Measurements from ENCODE around the gene MGAT5. TPM values are rescaled to one million over a fixed set of nuclear protein-coding genes. Genes with fewer than 3 reads are reported as not detected.

The MGAT5 gene
- total RNA-seq, 3 donors from 2014 or later (not counting 1 experiment from before 2014, with no cell fraction given): 39.7 to 58.2 (median 57.0) TPM

GRCh38 chr2:134308474-134309385, 54.9 kb downstream of the MGAT5 start:
- H3K27me3 Mint-ChIP-seq (ENCODE audit: low read depth in 2 of 2): peaks cover 4 to 6% of the 10 kb centered on the region in 2 donors
- DNase-seq: no peak

DNA sequence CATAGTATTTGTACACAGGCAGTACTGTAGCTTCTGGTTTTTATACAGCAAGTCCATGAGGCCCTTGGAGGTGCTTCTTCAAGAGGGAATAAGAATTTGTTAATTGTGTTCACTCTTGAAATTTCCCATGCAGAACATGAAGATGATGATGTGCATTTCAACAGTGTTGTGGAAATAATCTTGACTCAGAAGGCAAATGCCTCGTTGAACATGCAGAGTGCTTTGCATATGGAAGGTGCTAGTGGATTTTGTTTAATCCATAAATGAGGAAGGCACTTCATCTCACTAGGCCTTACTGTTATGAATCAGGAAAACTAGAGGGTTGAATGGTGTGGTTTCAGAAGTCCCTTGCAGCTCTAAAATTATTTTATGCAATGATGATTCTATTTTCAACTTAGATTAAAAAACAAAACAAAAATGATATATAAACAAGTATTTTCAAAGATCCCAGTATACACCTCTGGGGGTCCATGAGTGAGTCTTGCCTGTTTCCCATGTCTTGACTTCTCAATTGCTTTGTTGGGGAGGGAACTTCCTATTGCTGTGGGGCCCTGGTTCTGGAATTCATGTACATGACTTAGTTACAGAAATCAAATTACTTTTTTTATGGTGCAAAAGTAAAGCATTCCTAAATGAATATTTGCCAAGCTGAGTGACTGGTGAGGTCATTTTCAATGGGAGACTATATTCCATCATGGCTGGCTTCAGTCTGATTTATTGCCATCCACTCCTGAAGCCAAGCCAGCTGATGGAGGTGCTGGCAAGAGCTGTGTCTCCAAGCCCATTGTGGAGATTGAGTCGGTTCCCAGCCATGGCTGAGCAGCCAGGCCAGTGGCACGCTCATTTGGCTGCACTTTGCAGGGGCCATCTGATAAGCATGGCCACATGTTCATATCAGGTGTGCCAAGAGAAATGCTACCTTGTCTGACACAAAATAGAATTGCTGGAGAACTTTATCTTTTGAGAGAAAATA, 56.5 kb downstream of the MGAT5 start:
- ATAC-seq (no peak), DNase-seq (no peak)
- peaks cover 49 to 63% of the 10 kb centered on the region in 2 donors for H3K4me1 Mint-ChIP-seq
- H3K36me3 Mint-ChIP-seq: peaks cover 6% of the 10 kb centered on the region
- intact Hi-C loops (cut with micrococcal nuclease): no loop called here
- no peaks in the 10 kb centered on the region for H3K27me3 ChIP-seq (ENCODE audit: control insufficient read depth, insufficient read depth, low read length)
- H3K4me1 ChIP-seq (ENCODE audit: control insufficient read depth, insufficient read depth, low read length): peaks cover 9% of the 10 kb centered on the region
- H3K9me3 Mint-ChIP-seq: no peaks in the 10 kb centered on the region
- TF ChIP-seq, protein P1, sequence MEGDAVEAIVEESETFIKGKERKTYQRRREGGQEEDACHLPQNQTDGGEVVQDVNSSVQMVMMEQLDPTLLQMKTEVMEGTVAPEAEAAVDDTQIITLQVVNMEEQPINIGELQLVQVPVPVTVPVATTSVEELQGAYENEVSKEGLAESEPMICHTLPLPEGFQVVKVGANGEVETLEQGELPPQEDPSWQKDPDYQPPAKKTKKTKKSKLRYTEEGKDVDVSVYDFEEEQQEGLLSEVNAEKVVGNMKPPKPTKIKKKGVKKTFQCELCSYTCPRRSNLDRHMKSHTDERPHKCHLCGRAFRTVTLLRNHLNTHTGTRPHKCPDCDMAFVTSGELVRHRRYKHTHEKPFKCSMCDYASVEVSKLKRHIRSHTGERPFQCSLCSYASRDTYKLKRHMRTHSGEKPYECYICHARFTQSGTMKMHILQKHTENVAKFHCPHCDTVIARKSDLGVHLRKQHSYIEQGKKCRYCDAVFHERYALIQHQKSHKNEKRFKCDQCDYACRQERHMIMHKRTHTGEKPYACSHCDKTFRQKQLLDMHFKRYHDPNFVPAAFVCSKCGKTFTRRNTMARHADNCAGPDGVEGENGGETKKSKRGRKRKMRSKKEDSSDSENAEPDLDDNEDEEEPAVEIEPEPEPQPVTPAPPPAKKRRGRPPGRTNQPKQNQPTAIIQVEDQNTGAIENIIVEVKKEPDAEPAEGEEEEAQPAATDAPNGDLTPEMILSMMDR (IDR thresholded peaks at IDR 0.05): no peak
- H3K9me3 ChIP-seq (ENCODE audit: control insufficient read depth, insufficient read depth, low read length): no peaks in the 10 kb centered on the region
- H3K27ac Mint-ChIP-seq: no peak overlapping the region
- no peak overlapping the region for H3K27ac ChIP-seq (ENCODE audit: low read length)
- H3K4me3 Mint-ChIP-seq: no peak overlapping the region
- 78% methylated on average over 3 of the region's 3 CpGs for WGBS (ENCODE audit: insufficient coverage)
- H3K4me3 ChIP-seq (ENCODE audit: low read length): no peak overlapping the region
- no peaks in the 10 kb centered on the region for H3K36me3 ChIP-seq (ENCODE audit: control insufficient read depth, insufficient read depth, low read length)
- peaks cover 4 to 6% of the 10 kb centered on the region in 2 donors for H3K27me3 Mint-ChIP-seq (ENCODE audit: low read depth in 2 of 2)

More at GRCh38 chr2:134308474-134309385, 54.9 kb downstream of the MGAT5 start:
- TF ChIP-seq, protein P1 (IDR thresholded peaks at IDR 0.05): no peak
- WGBS (ENCODE audit: insufficient coverage): no CpG with 5 or more reads among the region's 3 CpGs
- Mint-ChIP-seq H3K9me3 (no peaks in the 10 kb centered on the region), H3K4me1 (peaks cover 37 to 56% of the 10 kb centered on the region in 2 donors), H3K4me3 (no peak overlapping the region), H3K36me3 (peaks cover 6% of the 10 kb centered on the region), H3K27ac (no peak overlapping the region)
- Histone ChIP-seq H3K27me3 (ENCODE audit: control insufficient read depth, insufficient read depth, low read length) (no peaks in the 10 kb centered on the region), H3K4me1 (ENCODE audit: control insufficient read depth, insufficient read depth, low read length) (peaks cover 9% of the 10 kb centered on the region), H3K27ac (ENCODE audit: low read length) (no peak overlapping the region), H3K4me3 (ENCODE audit: low read length) (no peak overlapping the region), H3K36me3 (ENCODE audit: control insufficient read depth, insufficient read depth, low read length) (no peaks in the 10 kb centered on the region), H3K9me3 (ENCODE audit: control insufficient read depth, insufficient read depth, low read length) (no peaks in the 10 kb centered on the region)
- no peak for ATAC-seq
- intact Hi-C loops (cut with micrococcal nuclease): no loop called here

DNA sequence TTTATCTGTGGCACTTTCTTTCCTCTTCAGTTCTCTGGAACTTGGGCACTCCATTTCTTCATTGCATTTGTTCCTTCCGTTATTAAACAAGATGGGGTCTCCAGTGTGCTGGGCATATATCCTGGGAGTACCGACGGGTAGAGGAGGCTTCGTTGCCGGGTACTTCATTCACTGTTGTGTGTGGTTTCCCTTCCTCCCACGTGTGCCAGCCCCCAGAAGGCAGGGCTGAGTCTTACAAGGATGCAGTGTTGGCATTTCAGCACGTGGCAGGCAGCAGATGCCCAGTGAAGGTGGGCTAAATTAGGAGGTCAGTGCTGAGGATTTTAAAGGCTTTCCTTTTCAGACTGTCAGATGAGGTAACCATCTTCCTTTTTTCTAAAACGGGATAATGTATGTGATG, 58.6 kb downstream of the MGAT5 start:
- WGBS (ENCODE audit: insufficient coverage): 67% methylated on average over 7 of the region's 8 CpGs
- Histone ChIP-seq H3K4me1 (ENCODE audit: control insufficient read depth, insufficient read depth, low read length) (peaks cover 14% of the 10 kb centered on the region), H3K36me3 (ENCODE audit: control insufficient read depth, insufficient read depth, low read length) (no peaks in the 10 kb centered on the region), H3K4me3 (ENCODE audit: low read length) (no peak overlapping the region), H3K27ac (ENCODE audit: low read length) (no peak overlapping the region), H3K9me3 (ENCODE audit: control insufficient read depth, insufficient read depth, low read length) (no peaks in the 10 kb centered on the region), H3K27me3 (ENCODE audit: control insufficient read depth, insufficient read depth, low read length) (no peaks in the 10 kb centered on the region)
- Mint-ChIP-seq H3K9me3 (no peaks in the 10 kb centered on the region), H3K27ac (no peak overlapping the region), H3K4me1 (peaks cover 54 to 69% of the 10 kb centered on the region in 2 donors), H3K4me3 (no peak overlapping the region), H3K27me3 (ENCODE audit: low read depth in 2 of 2) (peaks cover 4 to 7% of the 10 kb centered on the region in 2 donors), H3K36me3 (peaks cover 7% of the 10 kb centered on the region)
- ATAC-seq: no peak
- TF ChIP-seq, protein P1 (IDR thresholded peaks at IDR 0.05): no peak
- intact Hi-C loops (cut with micrococcal nuclease): no loop called here
- no peak for DNase-seq
